A549 (cell line): ENCODE measurements around the gene GNAL. TPM values are rescaled to one million over a fixed set of nuclear protein-coding genes. Genes with fewer than 3 reads are reported as not detected.

Experiments
- ATAC-seq, 2 experiments: fragments of 200-7000 bp in 1 of 2; fragments of >200 bp in 1 of 2; cut with Nextera tagmentation in 1 of 2; cut with Tn5 transposase in 1 of 2; 3 replicates each; pipeline versions ENCODE4 v1.8.0 to v1.9.1; 2018 to 2020; ENCODE audit warnings: mild to moderate bottlenecking in 1 of 2, moderate library complexity in 1 of 2
- CTCF ChIA-PET: fragments of 300-600 bp; sonication (Branson Sonifier 250); formaldehyde crosslinking; extraction: SDS; loops from one replicate; lab custom pipeline; 2021; ENCODE audit warnings: antibody characterized with exemption, inconsistent platforms; lab: Yijun Ruan, JAX
- POLR2A ChIA-PET: fragments of 350-600 bp; formaldehyde crosslinking; extraction: SDS; loops from one replicate; lab custom pipeline; 2021; ENCODE audit warnings: antibody characterized with exemption, inconsistent platforms; lab: Yijun Ruan, JAX
- DNase-seq, 2 experiments: peaks; one replicate each; pipeline versions ENCODE4 v3.0.0 to v3.0.0-alpha.2; 2011 to 2016; ENCODE audit warnings: low read depth in 1 of 2, low spot score in 1 of 2
- FAIRE-seq: peaks from 2 replicates; lab custom pipeline; 2011; peaks lifted over from hg19 to GRCh38; lab: Jason Lieb, UNC
- H3K27ac ChIP-seq, 2 experiments: fragments of >200 bp; sonication (Bioruptor Twin); formaldehyde crosslinking; 3 replicates each; pipeline ENCODE4 v1.5.1; 2016 to 2017
- H3K4me1 ChIP-seq: fragments of >200 bp; sonication (Bioruptor Twin); formaldehyde crosslinking; 3 replicates; pipeline ENCODE4 v1.6.1; 2016
- H3K4me2 ChIP-seq: fragments of >200 bp; sonication (Bioruptor Twin); formaldehyde crosslinking; 3 replicates; pipeline ENCODE4 v1.6.1; 2016
- H3K4me3 ChIP-seq: fragments of >200 bp; sonication (Bioruptor Twin); formaldehyde crosslinking; 3 replicates; pipeline ENCODE4 v1.5.1; 2016
- H3K9me3 ChIP-seq: fragments of >200 bp; sonication (Bioruptor Twin); formaldehyde crosslinking; 3 replicates; pipeline ENCODE4 v1.6.1; 2016
- CEBPB ChIP-seq, 2 experiments: fragments of >200 bp in 1 of 2; sonication (Bioruptor Twin) in 1 of 2; formaldehyde crosslinking in 1 of 2; IDR thresholded peaks; 2 replicates each; pipeline ENCODE4 v1.6.1; 2012 to 2016
- CHD2 ChIP-seq: fragments of 150-350 bp; IDR thresholded peaks from 2 replicates; pipeline ENCODE4 v1.6.1; 2014; ENCODE audit warnings: low read length; ENCODE audit not compliant: partially characterized antibody
- CHD4 ChIP-seq: fragments of 200-600 bp; sonication (generic); IDR thresholded peaks from 2 replicates; pipeline ENCODE4 v1.6.1; 2016; ENCODE audit warnings: antibody characterized with exemption, mild to moderate bottlenecking, borderline replicate concordance
- CTCF ChIP-seq: fragments of >200 bp; sonication (Bioruptor Twin); formaldehyde crosslinking; IDR thresholded peaks from 3 replicates; pipeline ENCODE4 v1.5.1; 2016
- EHF ChIP-seq: fragments of 250-450 bp; sonication (Bioruptor Pico); IDR thresholded peaks from 2 replicates; pipeline ENCODE4 v1.5.0; 2020; ENCODE audit warnings: mild to moderate bottlenecking
- HDAC2 ChIP-seq: fragments of 200-600 bp; sonication (generic); IDR thresholded peaks from 2 replicates; pipeline ENCODE4 v1.6.1; 2016
- HMGXB4 ChIP-seq: fragments of 250-450 bp; sonication (Bioruptor Pico); IDR thresholded peaks from 2 replicates; pipeline ENCODE4 v1.5.0; 2021; ENCODE audit warnings: mild to moderate bottlenecking, moderate library complexity, borderline replicate concordance
- HOXA7 ChIP-seq: fragments of 250-450 bp; sonication (Bioruptor Pico); IDR thresholded peaks from 2 replicates; pipeline ENCODE4 v1.5.0; 2020; ENCODE audit warnings: mild to moderate bottlenecking, moderate library complexity
- HOXB13 ChIP-seq: fragments of 250-450 bp; sonication (Bioruptor Pico); IDR thresholded peaks from 2 replicates; pipeline ENCODE4 v1.5.0; 2020; ENCODE audit warnings: low read depth, mild to moderate bottlenecking, moderate library complexity
- KDM1A ChIP-seq: fragments of 200-600 bp; sonication (generic); IDR thresholded peaks from 2 replicates; pipeline ENCODE4 v1.6.1; 2016; ENCODE audit warnings: low read depth, mild to moderate bottlenecking
- NR3C1 ChIP-seq: fragments of >200 bp; sonication (Bioruptor Twin); formaldehyde crosslinking; IDR thresholded peaks from 3 replicates; pipeline ENCODE4 v1.6.1; 2017
- POLR2A ChIP-seq: IDR thresholded peaks from 2 replicates; pipeline ENCODE4 v1.6.1; 2012; ENCODE audit warnings: mild to moderate bottlenecking, low read length
- RAD21 ChIP-seq, 2 experiments: fragments of >200 bp in 1 of 2; sonication (Bioruptor Twin) in 1 of 2; formaldehyde crosslinking in 1 of 2; IDR thresholded peaks in 1 of 2; conservative IDR thresholded peaks in 1 of 2; 2 replicates in 1 of 2; 3 replicates in 1 of 2; pipeline ENCODE4 v1.6.1; 2012 to 2018; ENCODE audit warnings: inconsistent platforms in 1 of 2
- SMC3 ChIP-seq: fragments of >200 bp; sonication (Bioruptor Twin); formaldehyde crosslinking; IDR thresholded peaks from 3 replicates; pipeline ENCODE4 v1.6.1; 2018; ENCODE audit warnings: inconsistent platforms
- SREBF2 ChIP-seq: fragments of 450-650 bp; IDR thresholded peaks from 2 replicates; pipeline ENCODE4 v1.6.1; 2014; ENCODE audit warnings: mild to moderate bottlenecking, moderate library complexity
- ZSCAN20 ChIP-seq: fragments of 250-450 bp; sonication (Bioruptor Pico); IDR thresholded peaks from 2 replicates; pipeline ENCODE4 v1.8.0; 2022; ENCODE audit warnings: mild to moderate bottlenecking, moderate library complexity
- WGBS: methylation state at CpG from one replicate; pipeline ENCODE4 v1.1.6; 2017; ENCODE audit errors: missing lambda C conversion rate; 5-methylcytosine and 5-hydroxymethylcytosine counted together
- polyA plus RNA-seq, 4 experiments: library from polyadenylated mRNA; depleted of rRNA in 3 of 4; stranded (reverse); fragments of >200 nt; fragmentation: RNase III in 1 of 4; extraction: RNeasy Plus Mini Kit Qiagen cat#74134 plus additional on column Dnase treatment in 1 of 4; gene quantifications; 2 replicates in 3 of 4; 3 replicates in 1 of 4; pipeline ENCODE4 v1.2.3, GENCODE V29; 2011 to 2017
- TF ChIP-seq, protein P1 (sequence below): IDR thresholded peaks from 2 replicates; pipeline ENCODE4 v1.6.1; 2012; ENCODE audit warnings: low read depth, borderline replicate concordance
- TF ChIP-seq, protein P2 (sequence below): fragments of >200 bp; sonication (Bioruptor Twin); formaldehyde crosslinking; IDR thresholded peaks from 3 replicates; pipeline ENCODE4 v1.6.1; 2016
- TF ChIP-seq, protein P3 (sequence below): IDR thresholded peaks from 2 replicates; pipeline ENCODE4 v1.6.1; 2012
- TF ChIP-seq, protein P4 (sequence below): fragments of 250-450 bp; sonication (Bioruptor Pico); IDR thresholded peaks from 2 replicates; pipeline ENCODE4 v1.5.0; 2020; ENCODE audit warnings: low read depth, mild to moderate bottlenecking, moderate library complexity
- TF ChIP-seq, protein P5 (sequence below): fragments of 200-600 bp; sonication (generic); IDR thresholded peaks from 2 replicates; pipeline ENCODE4 v1.6.1; 2016; ENCODE audit warnings: antibody characterized with exemption, mild to moderate bottlenecking, moderate library complexity

Gene GNAL
- polyA plus RNA-seq, 2 of the 4 experiments (the other 2 are of a cell fraction) = 5.1 to 12.9 TPM

DNA sequence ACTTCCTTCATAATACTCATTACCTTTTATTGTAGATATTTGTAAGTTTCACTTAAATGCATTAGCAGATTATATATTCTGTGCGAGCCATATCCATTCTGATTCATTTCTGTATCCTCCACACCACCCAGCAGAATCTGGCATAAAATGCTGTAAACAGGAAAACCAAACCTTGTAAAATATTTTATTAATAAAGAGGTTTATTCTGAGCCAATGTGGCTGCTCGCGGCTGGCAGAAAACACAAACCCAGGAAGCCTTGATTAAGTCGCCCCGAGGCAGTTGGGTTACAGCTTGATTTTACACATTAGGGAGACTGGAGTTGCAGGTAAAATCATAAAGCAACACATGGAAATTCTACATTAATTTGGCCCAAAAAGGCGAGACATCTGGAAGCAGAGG lies 40.5 kb downstream of the GNAL start (continued):
- no peak for TF ChIP-seq HMGXB4 (CRISPR knock-in tag)
- no peak for TF ChIP-seq POLR2A
- TF ChIP-seq EHF = no peak
- TF ChIP-seq NR3C1 = no peak
- no peak for TF ChIP-seq HOXA7 (CRISPR knock-in tag)

DNA sequence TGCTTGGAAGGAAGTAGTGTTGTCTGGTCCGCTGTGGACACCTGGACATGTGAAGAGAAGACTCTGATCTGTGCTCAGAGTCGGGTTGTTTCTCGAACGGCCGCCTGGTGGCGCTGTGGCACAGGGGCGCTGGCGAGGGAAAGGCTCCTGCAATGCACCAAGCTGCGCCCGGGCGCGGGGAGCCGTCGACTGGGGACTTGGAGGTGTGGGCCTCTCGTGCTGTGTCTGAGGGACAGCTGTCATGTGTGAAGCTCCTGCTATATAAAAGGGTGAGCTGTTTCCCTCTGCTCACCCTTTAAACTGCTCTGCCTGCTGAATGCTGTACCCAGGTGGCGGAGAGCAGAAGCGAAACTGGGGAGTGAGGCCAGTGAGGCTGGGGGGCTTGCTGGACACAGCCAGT lies 44.0 kb downstream of the GNAL start:
- Histone ChIP-seq H3K4me3 (no peak overlapping the region), H3K9me3 (no peaks in the 10 kb centered on the region), H3K4me1 (0 out of 3 replicates have a peak, but pooled peaks cover 3% of the 10 kb centered on the region), H3K4me2 (peak overlapping the region; percentile 66), H3K27ac (peak overlapping the region; percentile 60 to 70; a peak in 4 of 6 replicates)
- CTCF ChIA-PET = interaction anchor here (0.6 to 9.5 kb wide), 69 partner anchors 9 to 504 kb away, joined by 3 to 76 read pairs (median 4); no protein-coding TSS in a partner anchor
- ATAC-seq (peak; percentile 96 to 98), DNase-seq (peak; percentile 52 to 74), FAIRE-seq (no peak)
- TF ChIP-seq SMC3 (peak; percentile 85), RAD21 (conservative IDR thresholded peaks at IDR 0.05 in 1 of 2, IDR thresholded peaks at IDR 0.05 in 1 of 2) (peak; percentile 79 to 84), CTCF (peak; percentile 79), HDAC2 (peak; percentile 23; the same call in 1 of the 2 replicates), KDM1A (no peak)
- TF ChIP-seq, protein P1, sequence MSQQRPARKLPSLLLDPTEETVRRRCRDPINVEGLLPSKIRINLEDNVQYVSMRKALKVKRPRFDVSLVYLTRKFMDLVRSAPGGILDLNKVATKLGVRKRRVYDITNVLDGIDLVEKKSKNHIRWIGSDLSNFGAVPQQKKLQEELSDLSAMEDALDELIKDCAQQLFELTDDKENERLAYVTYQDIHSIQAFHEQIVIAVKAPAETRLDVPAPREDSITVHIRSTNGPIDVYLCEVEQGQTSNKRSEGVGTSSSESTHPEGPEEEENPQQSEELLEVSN = 0 out of 2 replicates have a peak, but pooled peaks have one; percentile 32
- TF ChIP-seq, protein P2, sequence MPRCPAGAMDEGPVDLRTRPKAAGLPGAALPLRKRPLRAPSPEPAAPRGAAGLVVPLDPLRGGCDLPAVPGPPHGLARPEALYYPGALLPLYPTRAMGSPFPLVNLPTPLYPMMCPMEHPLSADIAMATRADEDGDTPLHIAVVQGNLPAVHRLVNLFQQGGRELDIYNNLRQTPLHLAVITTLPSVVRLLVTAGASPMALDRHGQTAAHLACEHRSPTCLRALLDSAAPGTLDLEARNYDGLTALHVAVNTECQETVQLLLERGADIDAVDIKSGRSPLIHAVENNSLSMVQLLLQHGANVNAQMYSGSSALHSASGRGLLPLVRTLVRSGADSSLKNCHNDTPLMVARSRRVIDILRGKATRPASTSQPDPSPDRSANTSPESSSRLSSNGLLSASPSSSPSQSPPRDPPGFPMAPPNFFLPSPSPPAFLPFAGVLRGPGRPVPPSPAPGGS = no peak
- TF ChIP-seq, protein P3, sequence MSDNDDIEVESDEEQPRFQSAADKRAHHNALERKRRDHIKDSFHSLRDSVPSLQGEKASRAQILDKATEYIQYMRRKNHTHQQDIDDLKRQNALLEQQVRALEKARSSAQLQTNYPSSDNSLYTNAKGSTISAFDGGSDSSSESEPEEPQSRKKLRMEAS = peak; percentile 48; the same call in 1 of the 2 replicates
- WGBS = 18% methylated on average over 11 of the region's 17 CpGs
- POLR2A ChIA-PET = no interaction called here

DNA sequence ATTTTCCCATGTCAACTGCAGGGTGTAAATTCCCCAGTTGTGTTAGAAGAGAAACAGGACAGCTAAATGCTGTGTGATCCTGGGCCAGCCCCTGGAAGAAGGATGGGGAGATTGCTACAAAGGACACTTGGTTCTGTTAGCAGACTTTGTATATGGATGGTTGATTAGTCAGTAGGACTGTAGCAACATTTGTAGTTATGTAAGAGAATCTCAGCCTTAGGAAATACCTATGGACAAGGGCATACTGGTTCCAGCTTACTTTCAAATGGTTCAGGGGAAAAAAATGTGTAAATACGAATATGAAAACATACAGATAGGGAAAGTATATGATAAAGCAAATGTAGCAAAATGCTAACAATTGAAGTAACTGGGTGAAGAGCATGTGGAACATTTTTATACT lies 47.6 kb downstream of the GNAL start:
- WGBS = 26% methylated on average over 1 of the region's 1 CpG
- FAIRE-seq = no peak
- 0 out of 3 replicates have a peak, but pooled peaks cover 3% of the 10 kb centered on the region for H3K4me1 ChIP-seq
- ChIA-PET POLR2A (no interaction called here), CTCF (interaction anchor here (0.9 to 9.5 kb wide), 7 partner anchors 8 to 303 kb away, joined by 3 to 76 read pairs (median 4); no protein-coding TSS in a partner anchor)
- no peaks in the 10 kb centered on the region for H3K9me3 ChIP-seq
- no peak overlapping the region for H3K4me3 ChIP-seq
- ATAC-seq = no peak
- DNase-seq = no peak
- no peak overlapping the region for H3K27ac ChIP-seq
- H3K4me2 ChIP-seq = no peak overlapping the region
- TF ChIP-seq KDM1A = no peak
- no peak for TF ChIP-seq CHD2
- TF ChIP-seq HDAC2 = no peak
- no peak for TF ChIP-seq CHD4
- TF ChIP-seq, protein P2 = no peak
- TF ChIP-seq, protein P4, sequence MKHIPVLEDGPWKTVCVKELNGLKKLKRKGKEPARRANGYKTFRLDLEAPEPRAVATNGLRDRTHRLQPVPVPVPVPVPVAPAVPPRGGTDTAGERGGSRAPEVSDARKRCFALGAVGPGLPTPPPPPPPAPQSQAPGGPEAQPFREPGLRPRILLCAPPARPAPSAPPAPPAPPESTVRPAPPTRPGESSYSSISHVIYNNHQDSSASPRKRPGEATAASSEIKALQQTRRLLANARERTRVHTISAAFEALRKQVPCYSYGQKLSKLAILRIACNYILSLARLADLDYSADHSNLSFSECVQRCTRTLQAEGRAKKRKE (CRISPR knock-in tag) = no peak
- TF ChIP-seq, protein P5, sequence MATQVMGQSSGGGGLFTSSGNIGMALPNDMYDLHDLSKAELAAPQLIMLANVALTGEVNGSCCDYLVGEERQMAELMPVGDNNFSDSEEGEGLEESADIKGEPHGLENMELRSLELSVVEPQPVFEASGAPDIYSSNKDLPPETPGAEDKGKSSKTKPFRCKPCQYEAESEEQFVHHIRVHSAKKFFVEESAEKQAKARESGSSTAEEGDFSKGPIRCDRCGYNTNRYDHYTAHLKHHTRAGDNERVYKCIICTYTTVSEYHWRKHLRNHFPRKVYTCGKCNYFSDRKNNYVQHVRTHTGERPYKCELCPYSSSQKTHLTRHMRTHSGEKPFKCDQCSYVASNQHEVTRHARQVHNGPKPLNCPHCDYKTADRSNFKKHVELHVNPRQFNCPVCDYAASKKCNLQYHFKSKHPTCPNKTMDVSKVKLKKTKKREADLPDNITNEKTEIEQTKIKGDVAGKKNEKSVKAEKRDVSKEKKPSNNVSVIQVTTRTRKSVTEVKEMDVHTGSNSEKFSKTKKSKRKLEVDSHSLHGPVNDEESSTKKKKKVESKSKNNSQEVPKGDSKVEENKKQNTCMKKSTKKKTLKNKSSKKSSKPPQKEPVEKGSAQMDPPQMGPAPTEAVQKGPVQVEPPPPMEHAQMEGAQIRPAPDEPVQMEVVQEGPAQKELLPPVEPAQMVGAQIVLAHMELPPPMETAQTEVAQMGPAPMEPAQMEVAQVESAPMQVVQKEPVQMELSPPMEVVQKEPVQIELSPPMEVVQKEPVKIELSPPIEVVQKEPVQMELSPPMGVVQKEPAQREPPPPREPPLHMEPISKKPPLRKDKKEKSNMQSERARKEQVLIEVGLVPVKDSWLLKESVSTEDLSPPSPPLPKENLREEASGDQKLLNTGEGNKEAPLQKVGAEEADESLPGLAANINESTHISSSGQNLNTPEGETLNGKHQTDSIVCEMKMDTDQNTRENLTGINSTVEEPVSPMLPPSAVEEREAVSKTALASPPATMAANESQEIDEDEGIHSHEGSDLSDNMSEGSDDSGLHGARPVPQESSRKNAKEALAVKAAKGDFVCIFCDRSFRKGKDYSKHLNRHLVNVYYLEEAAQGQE = no peak
- no peak for TF ChIP-seq HOXA7 (CRISPR knock-in tag)
- TF ChIP-seq SREBF2 = no peak
- no peak for TF ChIP-seq HOXB13 (CRISPR knock-in tag)
- TF ChIP-seq CEBPB (IDR thresholded peaks at IDR 0.05) = no peak
- TF ChIP-seq ZSCAN20 = no peak
